ENCODE results near the gene TMEM50B.
A peak's percentile ranks its signal among the peaks of the same experiment; 100 is the strongest.

Gene TMEM50B

GRCh38 chr21:33495743-33496142 is 16.0 kb upstream of the TMEM50B start:
- no peak for TF ChIP-seq CTCF (IDR thresholded peaks at IDR 0.05; ENCODE audit: low read depth, low read length, missing control alignments)
- DNase-seq = no peak
- Histone ChIP-seq H3K4me3 (ENCODE audit: low read depth, low read length) (no peak overlapping the region), H3K36me3 (replicated peaks) (no peaks in the 10 kb centered on the region), H3K27ac (no peak overlapping the region), H3K27me3 (replicated peaks) (no peaks in the 10 kb centered on the region)
- in situ Hi-C loops (cut with HindIII; ENCODE audit: low pct_ligation_motif_present, low sequenced_read_pairs) = no loop called here

GRCh38 chr21:33493756-33494155 is 14.0 kb upstream of the TMEM50B start:
- no peak overlapping the region for H3K4me3 ChIP-seq (ENCODE audit: low read depth, low read length)
- DNase-seq = no peak
- no peak for TF ChIP-seq CTCF (IDR thresholded peaks at IDR 0.05; ENCODE audit: low read depth, low read length, missing control alignments)
- H3K27me3 ChIP-seq (replicated peaks) = no peaks in the 10 kb centered on the region
- in situ Hi-C loops (cut with HindIII; ENCODE audit: low pct_ligation_motif_present, low sequenced_read_pairs) = no loop called here
- no peaks in the 10 kb centered on the region for H3K36me3 ChIP-seq (replicated peaks)
- no peak overlapping the region for H3K27ac ChIP-seq

DNA sequence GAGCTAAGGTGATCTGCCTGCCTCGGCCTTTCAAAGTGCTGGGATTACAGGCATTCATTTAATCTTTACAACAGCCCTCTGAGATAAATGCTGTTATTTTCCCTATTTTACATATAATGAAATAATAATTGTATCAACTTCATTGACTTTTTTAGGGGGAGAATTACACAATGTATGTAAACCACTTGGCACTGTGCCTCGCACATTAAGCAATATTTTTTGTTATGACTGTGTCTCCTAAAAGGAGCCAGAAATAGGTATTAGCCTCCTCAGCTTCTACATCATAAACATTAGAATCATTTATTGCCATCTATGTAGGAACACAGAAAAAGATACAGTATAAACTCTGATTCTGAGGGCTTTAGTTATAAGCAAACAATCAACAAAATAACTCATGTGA is 12.8 kb upstream of the TMEM50B start:
- no peak for TF ChIP-seq CTCF (IDR thresholded peaks at IDR 0.05; ENCODE audit: low read depth, low read length, missing control alignments)
- in situ Hi-C loops (cut with HindIII; ENCODE audit: low pct_ligation_motif_present, low sequenced_read_pairs) = no loop called here

GRCh38 chr21:33491373-33492102 is 11.8 kb upstream of the TMEM50B start, which contains the start of gene DNAJC28:
DNAJC28 (minus strand) TSS chr21:33491716; CDS start chr21:33489393, 2,323 bp downstream.
- H3K27me3 ChIP-seq (replicated peaks) = no peaks in the 10 kb centered on the region
- H3K4me3 ChIP-seq (ENCODE audit: low read depth, low read length) = peak within 1 kb of the TSS; percentile 90
- H3K36me3 ChIP-seq (replicated peaks) = no peaks in the 10 kb centered on the region
- in situ Hi-C loops (cut with HindIII; ENCODE audit: low pct_ligation_motif_present, low sequenced_read_pairs) = no loop called here
- peak; percentile 89 for DNase-seq
- peak within 1 kb of the TSS; percentile 77 for H3K27ac ChIP-seq
- TF ChIP-seq CTCF (IDR thresholded peaks at IDR 0.05; ENCODE audit: low read depth, low read length, missing control alignments) = no peak

More for the DNA sequence above, 12.8 kb upstream of the TMEM50B start:
- no peaks in the 10 kb centered on the region for H3K36me3 ChIP-seq (replicated peaks)
- no peak overlapping the region for H3K4me3 ChIP-seq (ENCODE audit: low read depth, low read length)
- no peaks in the 10 kb centered on the region for H3K27me3 ChIP-seq (replicated peaks)
- no peak overlapping the region for H3K27ac ChIP-seq
- DNase-seq = peak; percentile 19

GRCh38 chr21:33490991-33491372 is 11.2 kb upstream of the TMEM50B start:
- H3K27me3 ChIP-seq (replicated peaks) = no peaks in the 10 kb centered on the region
- in situ Hi-C loops (cut with HindIII; ENCODE audit: low pct_ligation_motif_present, low sequenced_read_pairs) = no loop called here
- no peak for DNase-seq
- no peak for TF ChIP-seq CTCF (IDR thresholded peaks at IDR 0.05; ENCODE audit: low read depth, low read length, missing control alignments)
- peak overlapping the region; percentile 90 for H3K4me3 ChIP-seq (ENCODE audit: low read depth, low read length)
- H3K27ac ChIP-seq = peak overlapping the region; percentile 77
- no peaks in the 10 kb centered on the region for H3K36me3 ChIP-seq (replicated peaks)

DNA sequence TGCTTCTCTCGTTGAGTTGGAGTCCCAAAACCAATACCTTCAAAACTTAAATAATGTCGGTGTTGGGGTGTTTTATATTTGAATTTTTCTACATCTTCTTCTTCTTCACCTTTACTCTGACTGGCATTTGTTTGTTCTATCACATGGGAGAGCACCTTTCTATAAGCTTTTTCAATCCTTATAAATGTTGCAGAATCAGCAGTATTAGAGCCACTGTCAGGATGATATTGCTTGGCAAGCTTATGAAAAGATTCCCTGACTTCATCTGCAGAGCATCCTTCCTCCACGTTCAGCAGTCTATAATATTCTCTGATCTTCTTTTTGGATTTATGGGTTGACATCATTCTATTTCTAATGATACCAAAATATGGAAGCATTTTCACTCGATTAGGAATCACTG is 9.2 kb upstream of the TMEM50B start:
- TF ChIP-seq CTCF (IDR thresholded peaks at IDR 0.05; ENCODE audit: low read depth, low read length, missing control alignments) = no peak

More for the DNA sequence above, 9.2 kb upstream of the TMEM50B start:
- no peak for DNase-seq
- no peak overlapping the region for H3K4me3 ChIP-seq (ENCODE audit: low read depth, low read length)
- in situ Hi-C loops (cut with HindIII; ENCODE audit: low pct_ligation_motif_present, low sequenced_read_pairs) = no loop called here
- H3K27me3 ChIP-seq (replicated peaks) = no peaks in the 10 kb centered on the region
- no peak overlapping the region for H3K27ac ChIP-seq
- no peaks in the 10 kb centered on the region for H3K36me3 ChIP-seq (replicated peaks)
